HG02840 (cell line): Measurements from ENCODE around the gene METAP1D.
A peak's percentile ranks its signal among the peaks of the same experiment; 100 is the strongest.
"Not testable (repeated sequence)": the region's sequence is repeated elsewhere in the genome, so short reads cannot be mapped to it uniquely, and the experiment has no call there.

ENCODE experiments used
- ATAC-seq: cut with Tn5 transposase; IDR thresholded peaks from one replicate; pipeline ENCODE4 v1.9.1; 2021; ENCODE audit warnings: mild to moderate bottlenecking, moderate library complexity, moderate number of reproducible peaks; ENCODE audit not compliant: unreplicated experiment, low FRiP score

The METAP1D gene

GRCh38 chr2:172100935-172101820 lies 101.4 kb downstream of the METAP1D start:
- no peak for ATAC-seq

GRCh38 chr2:172101821-172102390 lies 102.2 kb downstream of the METAP1D start:
- no peak for ATAC-seq

- ATAC-seq: peak; percentile 64
Observed at GRCh38 chr2:172102391-172103359, 102.9 kb downstream of the METAP1D start, which contains the start of gene DLX2. Gene DLX2 (minus strand): TSS chr2:172102900. CDS start chr2:172102538, 362 bp downstream.

- no peak for ATAC-seq
Observed at GRCh38 chr2:172103471-172104272, 103.9 kb downstream of the METAP1D start.

GRCh38 chr2:172105471-172106107 lies 105.8 kb downstream of the METAP1D start:
- ATAC-seq: no peak

GRCh38 chr2:172106108-172106961 lies 106.6 kb downstream of the METAP1D start:
- no peak for ATAC-seq

GRCh38 chr2:172107690-172108586 lies 108.2 kb downstream of the METAP1D start:
- no peak for ATAC-seq

- ATAC-seq: no peak
Observed at GRCh38 chr2:172108587-172108930, 108.8 kb downstream of the METAP1D start.

GRCh38 chr2:172109256-172109987 lies 109.7 kb downstream of the METAP1D start:
- no peak for ATAC-seq

- ATAC-seq: no peak
Observed at GRCh38 chr2:172109988-172110811, 110.4 kb downstream of the METAP1D start.

- no peak for ATAC-seq
Observed at GRCh38 chr2:172113617-172114016, 113.9 kb downstream of the METAP1D start.

- not testable (repeated sequence) for ATAC-seq
Observed at GRCh38 chr2:172114176-172114575, 114.4 kb downstream of the METAP1D start.

GRCh38 chr2:172114579-172114978 lies 114.8 kb downstream of the METAP1D start:
- no peak for ATAC-seq

- ATAC-seq: no peak
Observed at GRCh38 chr2:172116107-172116506, 116.4 kb downstream of the METAP1D start.

- ATAC-seq: no peak
Observed at GRCh38 chr2:172119089-172119488, 119.3 kb downstream of the METAP1D start.

GRCh38 chr2:172120118-172120517 lies 120.4 kb downstream of the METAP1D start:
- no peak for ATAC-seq
